ENCODE results near the gene TMC8. TPM values are rescaled to one million over a fixed set of nuclear protein-coding genes. Genes with fewer than 3 reads are reported as not detected.

The TMC8 gene
- total and polyA plus RNA-seq, 2 of the 8 experiments (the other 6 are each of a cell fraction or from before 2014, with no cell fraction given): 1.00 to 2.8 TPM

DNA sequence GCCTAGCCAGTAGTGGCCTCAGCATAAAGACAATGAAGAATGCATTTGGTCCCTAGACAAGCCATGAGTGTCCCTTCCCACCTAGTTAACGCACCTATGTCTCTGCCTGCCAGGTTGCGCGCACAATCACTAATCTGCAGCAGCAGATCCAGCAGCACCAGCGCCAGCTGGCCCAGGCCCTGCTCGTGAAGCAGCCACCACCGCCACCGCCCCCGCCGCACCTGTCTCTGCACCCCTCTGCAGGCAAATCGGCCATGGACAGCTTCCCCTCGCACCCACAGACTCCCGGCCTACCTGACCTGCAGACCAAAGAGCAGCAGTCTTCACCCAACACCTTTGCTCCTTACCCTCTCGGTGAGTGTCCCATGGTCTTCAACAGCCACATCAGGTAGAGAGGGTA, 43.8 kb upstream of the TMC8 start:
- no peak overlapping the region for H4K8ac ChIP-seq (ENCODE audit: extremely low read depth, insufficient read depth, low read length)
- 91% methylated on average over 7 of the region's 13 CpGs; no CpG with 5 or more reads in 1 of the 2 experiments for WGBS, 2 experiments (ENCODE audit: extremely low coverage in 1 of 2, insufficient coverage in 1 of 2, insufficient read length in 1 of 2, insufficient replicate concordance in 2 of 2, low coverage in 1 of 2, low lambda C conversion rate in 2 of 2, missing lambda C conversion rate in 1 of 2)
- CTCF ChIA-PET (ENCODE audit: partially characterized antibody): interaction anchor here (1.3 to 3.1 kb wide), 5 partner anchors 11 to 67 kb away, joined by 3 to 35 read pairs (median 6); partner anchors contain the start of gene TMC8
- TF ChIP-seq EP300 (IDR thresholded peaks at IDR 0.05; ENCODE audit: borderline replicate concordance in 1 of 2, low read depth in 2 of 2, low read length in 2 of 2) (no peak), KDM4A (IDR thresholded peaks at IDR 0.05; ENCODE audit: low read depth, low read length, severe bottlenecking) (no peak), CTBP2 (IDR thresholded peaks at IDR 0.05; ENCODE audit: borderline replicate concordance, insufficient read depth, insufficient read length, low read length) (no peak), SRF (IDR thresholded peaks at IDR 0.05; ENCODE audit: low read depth, low read length) (no peak)

More for the DNA sequence above, 43.8 kb upstream of the TMC8 start:
- Histone ChIP-seq H3K23ac (ENCODE audit: insufficient read length) (no peak overlapping the region), H3K23me2 (ENCODE audit: low read depth, low read length) (no peaks in the 10 kb centered on the region), H2BK5ac (ENCODE audit: low read depth, low read length) (no peak overlapping the region), H2BK120ac (replicated peaks; ENCODE audit: low read depth, low read length) (no peak overlapping the region), H2AK5ac (ENCODE audit: low read depth, low read length) (no peak overlapping the region), H3K9ac (replicated peaks in 1 of 4; ENCODE audit: extremely low read depth in 1 of 4, low read depth in 3 of 4, low read length in 3 of 4) (no peak overlapping the region), H3K18ac (ENCODE audit: extremely low read depth, low read length) (no peak overlapping the region), H3K4ac (replicated peaks; ENCODE audit: insufficient read length, low read depth, low read length) (no peak overlapping the region), H2BK20ac (ENCODE audit: low read length) (no peak overlapping the region), H3K36me3 (ENCODE audit: control insufficient read depth in 2 of 4, insufficient read depth in 4 of 4, low read length in 3 of 4) (peaks cover 20 to 46% (median 34%) of the 10 kb centered on the region in 4 experiments; a peak in 7 of 8 replicates), H3K79me1 (ENCODE audit: low read depth, low read length) (no peaks in the 10 kb centered on the region), H3K27me3 (replicated peaks in 1 of 4; ENCODE audit: control insufficient read depth in 3 of 4, extremely low read depth in 1 of 4, insufficient read depth in 3 of 4, low read length in 3 of 4) (no peaks in the 10 kb centered on the region), H3K56ac (replicated peaks; ENCODE audit: insufficient read length, low read depth, low read length) (no peak overlapping the region), H3K9me3 (ENCODE audit: insufficient read depth in 2 of 2, low read depth in 1 of 2, low read length in 1 of 2) (no peaks in the 10 kb centered on the region), H4K20me1 (replicated peaks in 1 of 2; ENCODE audit: control insufficient read depth in 1 of 2, insufficient read depth in 2 of 2, low read length in 2 of 2) (peaks cover 0 to 4% of the 10 kb centered on the region in 2 experiments), H3K4me3 (ENCODE audit: extremely low read depth in 1 of 4, insufficient read depth in 2 of 4, low read depth in 3 of 4, low read length in 4 of 4) (no peak overlapping the region), H4K5ac (ENCODE audit: insufficient read length, low read depth, low read length) (no peak overlapping the region), H3K4me2 (ENCODE audit: insufficient read depth in 1 of 2, low read depth in 2 of 2, low read length in 2 of 2) (no peak overlapping the region), H4K91ac (replicated peaks; ENCODE audit: insufficient read length, low read length) (no peak overlapping the region), H3K14ac (ENCODE audit: insufficient read length) (no peak overlapping the region), H3K4me1 (replicated peaks in 1 of 4; ENCODE audit: control insufficient read depth in 3 of 4, insufficient read depth in 4 of 4, low read length in 3 of 4) (no peaks in the 10 kb centered on the region), H2AFZ (ENCODE audit: low read length) (no peak overlapping the region), H2BK12ac (ENCODE audit: low read depth, low read length) (no peak overlapping the region), H2BK15ac (ENCODE audit: low read length) (no peak overlapping the region), H3K27ac (ENCODE audit: low read depth, low read length) (no peak overlapping the region), H3K79me2 (ENCODE audit: control insufficient read depth in 1 of 2, insufficient read depth in 2 of 2, low read length in 2 of 2) (no peaks in the 10 kb centered on the region)
- FAIRE-seq (no peak), DNase-seq (ENCODE audit: low read depth in 1 of 2, low spot score in 2 of 2) (no peak)
- POLR2A ChIA-PET (ENCODE audit: partially characterized antibody): no interaction called here

Data from H1 (cell line).